DND-41 (cell line): ENCODE measurements around the gene CHSY3.

Experiments used
- ATAC-seq: fragments of 200-7000 bp; cut with Tn5 transposase; 3 replicates; pipeline ENCODE4 v1.9.1; 2021; ENCODE audit warnings: low read depth; ENCODE audit not compliant: insufficient read depth
- DNase-seq: peaks from one replicate; pipeline ENCODE4 v3.0.0-alpha.2; 2020
- H2AFZ ChIP-seq: 2 replicates; pipeline ENCODE4 v1.6.0; 2012; ENCODE audit warnings: low read depth, low read length
- H3K27ac ChIP-seq: 2 replicates; pipeline ENCODE4 v1.5.1; 2012; ENCODE audit warnings: low read length, inconsistent platforms
- H3K27me3 ChIP-seq: fragments of 200-600 bp; sonication (generic); 2 replicates; pipeline ENCODE4 v1.6.0; 2012; ENCODE audit warnings: low read length, mild to moderate bottlenecking, inconsistent platforms; ENCODE audit not compliant: insufficient read depth, poor library complexity
- H3K36me3 ChIP-seq: 2 replicates; pipeline ENCODE4 v1.5.1; 2012; ENCODE audit warnings: low read length, inconsistent platforms; ENCODE audit not compliant: insufficient read depth
- H3K4me1 ChIP-seq: 2 replicates; pipeline ENCODE4 v1.5.1; 2012; ENCODE audit warnings: mild to moderate bottlenecking, low read length; ENCODE audit not compliant: insufficient read depth
- H3K4me2 ChIP-seq: 2 replicates; pipeline ENCODE4 v1.6.0; 2012; ENCODE audit warnings: mild to moderate bottlenecking, moderate library complexity, low read length, inconsistent platforms; ENCODE audit not compliant: insufficient read depth
- H3K4me3 ChIP-seq, 2 experiments: fragments of 200-600 bp in 1 of 2; shearing (Covaris generic) in 1 of 2; 2 replicates each; pipeline ENCODE4 v1.5.1; 2012 to 2016; ENCODE audit warnings: inconsistent platforms in 2 of 2, low read length in 2 of 2, mild to moderate bottlenecking in 2 of 2, low read depth in 1 of 2, moderate library complexity in 1 of 2
- H3K79me2 ChIP-seq: 2 replicates; pipeline ENCODE4 v1.6.0; 2012; ENCODE audit warnings: low read length, inconsistent platforms; ENCODE audit not compliant: insufficient read depth
- H3K9ac ChIP-seq: 2 replicates; pipeline ENCODE4 v1.6.0; 2012; ENCODE audit warnings: low read depth, mild to moderate bottlenecking, inconsistent platforms, low read length, moderate library complexity
- H3K9me3 ChIP-seq: 2 replicates; pipeline ENCODE4 v1.5.1; 2012; ENCODE audit warnings: low read length, moderate library complexity, mild to moderate bottlenecking, inconsistent platforms; ENCODE audit not compliant: insufficient read depth, severe bottlenecking
- H4K20me1 ChIP-seq: 2 replicates; pipeline ENCODE4 v1.6.0; 2012; ENCODE audit warnings: low read length; ENCODE audit not compliant: insufficient read depth
- EZH2 ChIP-seq: IDR thresholded peaks from 3 replicates; pipeline ENCODE4 v1.6.1; 2012; ENCODE audit warnings: borderline replicate concordance, low read depth, mild to moderate bottlenecking, moderate library complexity, low read length, inconsistent platforms; ENCODE audit not compliant: severe bottlenecking
- TF ChIP-seq, protein P1 (sequence below): IDR thresholded peaks from 2 replicates; pipeline ENCODE4 v1.5.1; 2012; ENCODE audit warnings: borderline replicate concordance, low read length, moderate library complexity, mild to moderate bottlenecking; ENCODE audit not compliant: poor library complexity, severe bottlenecking; ENCODE audit errors: extremely low read depth

CHSY3 gene

GRCh38 chr5:129962506-129962905 is 58.2 kb downstream of the CHSY3 start:
- H2AFZ ChIP-seq, result no peak overlapping the region
- no peaks in the 10 kb centered on the region for H3K27me3 ChIP-seq
- no peak overlapping the region for H3K4me2 ChIP-seq
- DNase-seq (no peak), ATAC-seq (no peak)
- no peaks in the 10 kb centered on the region for H3K79me2 ChIP-seq
- H3K9ac ChIP-seq, result no peak overlapping the region
- H3K27ac ChIP-seq, result no peak overlapping the region
- TF ChIP-seq EZH2, result no peak
- TF ChIP-seq, protein P1, sequence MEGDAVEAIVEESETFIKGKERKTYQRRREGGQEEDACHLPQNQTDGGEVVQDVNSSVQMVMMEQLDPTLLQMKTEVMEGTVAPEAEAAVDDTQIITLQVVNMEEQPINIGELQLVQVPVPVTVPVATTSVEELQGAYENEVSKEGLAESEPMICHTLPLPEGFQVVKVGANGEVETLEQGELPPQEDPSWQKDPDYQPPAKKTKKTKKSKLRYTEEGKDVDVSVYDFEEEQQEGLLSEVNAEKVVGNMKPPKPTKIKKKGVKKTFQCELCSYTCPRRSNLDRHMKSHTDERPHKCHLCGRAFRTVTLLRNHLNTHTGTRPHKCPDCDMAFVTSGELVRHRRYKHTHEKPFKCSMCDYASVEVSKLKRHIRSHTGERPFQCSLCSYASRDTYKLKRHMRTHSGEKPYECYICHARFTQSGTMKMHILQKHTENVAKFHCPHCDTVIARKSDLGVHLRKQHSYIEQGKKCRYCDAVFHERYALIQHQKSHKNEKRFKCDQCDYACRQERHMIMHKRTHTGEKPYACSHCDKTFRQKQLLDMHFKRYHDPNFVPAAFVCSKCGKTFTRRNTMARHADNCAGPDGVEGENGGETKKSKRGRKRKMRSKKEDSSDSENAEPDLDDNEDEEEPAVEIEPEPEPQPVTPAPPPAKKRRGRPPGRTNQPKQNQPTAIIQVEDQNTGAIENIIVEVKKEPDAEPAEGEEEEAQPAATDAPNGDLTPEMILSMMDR, result no peak
- H4K20me1 ChIP-seq, result no peaks in the 10 kb centered on the region
- no peaks in the 10 kb centered on the region for H3K9me3 ChIP-seq
- H3K4me1 ChIP-seq, result no peaks in the 10 kb centered on the region
- no peak overlapping the region for H3K4me3 ChIP-seq
- H3K36me3 ChIP-seq, result no peaks in the 10 kb centered on the region

DNA sequence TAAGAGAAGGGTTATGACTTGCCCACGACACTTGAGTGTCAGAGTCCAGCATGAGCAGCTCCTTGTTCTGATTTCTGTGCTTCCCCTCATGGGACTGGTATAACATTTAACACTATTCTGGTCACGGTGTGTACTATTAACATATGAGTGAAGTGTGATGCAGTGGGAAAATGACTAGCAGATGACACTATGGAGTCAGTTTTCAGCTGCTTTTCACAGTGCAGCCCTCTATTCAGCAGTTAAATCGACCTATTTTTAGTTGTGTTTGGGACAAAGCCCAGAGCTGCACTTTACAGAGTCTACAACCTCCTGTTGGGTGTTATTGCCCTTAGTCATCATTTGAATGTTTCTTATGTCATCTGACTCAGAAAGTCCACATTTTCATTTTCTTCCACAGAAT is 59.1 kb downstream of the CHSY3 start:
- Histone ChIP-seq H3K36me3 (no peaks in the 10 kb centered on the region), H3K9me3 (no peaks in the 10 kb centered on the region), H2AFZ (no peak overlapping the region), H3K27ac (no peak overlapping the region), H3K27me3 (no peaks in the 10 kb centered on the region), H3K9ac (no peak overlapping the region), H3K4me2 (no peak overlapping the region), H3K4me3 (no peak overlapping the region), H3K4me1 (no peaks in the 10 kb centered on the region), H3K79me2 (no peaks in the 10 kb centered on the region), H4K20me1 (no peaks in the 10 kb centered on the region)
- TF ChIP-seq EZH2, result no peak
- TF ChIP-seq, protein P1, result no peak
- ATAC-seq, result no peak
- no peak for DNase-seq

DNA sequence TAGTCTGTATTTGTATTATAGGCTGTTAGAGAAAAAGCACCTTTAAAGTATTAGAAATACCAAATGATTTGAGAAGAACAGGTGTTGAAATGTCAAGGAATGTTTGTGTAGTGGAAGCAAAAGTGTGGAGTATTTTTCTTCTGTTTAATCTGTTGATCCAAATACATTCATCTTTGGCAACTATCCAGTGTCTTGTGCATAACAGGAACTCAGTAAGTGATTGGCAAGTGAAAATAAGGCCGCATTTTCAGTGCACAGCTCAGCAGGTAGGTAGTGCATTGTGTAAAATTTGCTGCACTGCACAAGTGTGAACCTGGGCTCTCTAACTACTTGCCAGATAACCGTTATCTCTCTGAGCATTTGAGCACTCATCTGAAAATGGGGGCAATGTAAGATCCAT is 61.8 kb downstream of the CHSY3 start:
- H3K9me3 ChIP-seq, result no peaks in the 10 kb centered on the region
- TF ChIP-seq EZH2, result no peak
- TF ChIP-seq, protein P1, result no peak
- H3K36me3 ChIP-seq, result no peaks in the 10 kb centered on the region
- H4K20me1 ChIP-seq, result no peaks in the 10 kb centered on the region
- no peak overlapping the region for H3K9ac ChIP-seq
- H3K4me3 ChIP-seq, result no peak overlapping the region
- H3K27me3 ChIP-seq, result no peaks in the 10 kb centered on the region
- no peaks in the 10 kb centered on the region for H3K79me2 ChIP-seq
- H3K4me2 ChIP-seq, result no peak overlapping the region
- H3K27ac ChIP-seq, result no peak overlapping the region
- DNase-seq, result no peak
- ATAC-seq, result no peak
- no peaks in the 10 kb centered on the region for H3K4me1 ChIP-seq
- no peak overlapping the region for H2AFZ ChIP-seq

- H4K20me1 ChIP-seq, result no peaks in the 10 kb centered on the region
- DNase-seq (no peak), ATAC-seq (no peak)
- H3K36me3 ChIP-seq, result no peaks in the 10 kb centered on the region
- no peaks in the 10 kb centered on the region for H3K9me3 ChIP-seq
- no peak overlapping the region for H3K4me2 ChIP-seq
- no peaks in the 10 kb centered on the region for H3K27me3 ChIP-seq
- TF ChIP-seq, protein P1, result no peak
- no peak for TF ChIP-seq EZH2
- no peaks in the 10 kb centered on the region for H3K79me2 ChIP-seq
- no peak overlapping the region for H2AFZ ChIP-seq
- H3K4me1 ChIP-seq, result no peaks in the 10 kb centered on the region
- no peak overlapping the region for H3K27ac ChIP-seq
- H3K9ac ChIP-seq, result no peak overlapping the region
- no peak overlapping the region for H3K4me3 ChIP-seq
Measured at GRCh38 chr5:129971714-129972113, 67.4 kb downstream of the CHSY3 start.
